Stimulated activated CD8-positive, alpha-beta memory T cell treated with anti-CD3 and anti-CD28 coated beads, Interleukin-7, amount 100 ng/mL, for 24 hours (primary cell): ENCODE data around the gene TP73.

Experiments
- DNase-seq: peaks from one replicate; pipeline ENCODE4 v3.0.0-alpha.2; 2020; ENCODE audit warnings: low read depth

Gene TP73

GRCh38 chr1:3653286-3653618 is 936 bp downstream of the TP73 start:
- DNase-seq = no peak

GRCh38 chr1:3654549-3655281 is 2.4 kb downstream of the TP73 start:
- DNase-seq = no peak

GRCh38 chr1:3656450-3657095 is 4.3 kb downstream of the TP73 start:
- no peak for DNase-seq

GRCh38 chr1:3657096-3657475 is 4.8 kb downstream of the TP73 start:
- no peak for DNase-seq

- no peak for DNase-seq
These were observed 5.4 kb downstream of the TP73 start for GRCh38 chr1:3657578-3658230.

GRCh38 chr1:3658231-3658615 is 5.9 kb downstream of the TP73 start:
- DNase-seq = no peak

- DNase-seq = no peak
These were observed 6.8 kb downstream of the TP73 start for GRCh38 chr1:3659093-3659492.

- DNase-seq = no peak
These were observed 8.4 kb downstream of the TP73 start for GRCh38 chr1:3660704-3661103.

GRCh38 chr1:3661631-3662030 is 9.3 kb downstream of the TP73 start:
- DNase-seq = no peak

GRCh38 chr1:3662080-3662671 is 9.9 kb downstream of the TP73 start:
- no peak for DNase-seq

GRCh38 chr1:3663999-3664699 is 11.8 kb downstream of the TP73 start:
- no peak for DNase-seq

- no peak for DNase-seq
These were observed 12.5 kb downstream of the TP73 start for GRCh38 chr1:3664700-3665375.

- no peak for DNase-seq
These were observed 15.8 kb downstream of the TP73 start for GRCh38 chr1:3668148-3668547.

- no peak for DNase-seq
These were observed 16.4 kb downstream of the TP73 start for GRCh38 chr1:3668585-3669300.

- DNase-seq = no peak
These were observed 17.1 kb downstream of the TP73 start for GRCh38 chr1:3669421-3669821.

GRCh38 chr1:3669971-3670431 is 17.7 kb downstream of the TP73 start:
- DNase-seq = no peak

GRCh38 chr1:3670823-3671265 is 18.5 kb downstream of the TP73 start:
- DNase-seq = no peak

GRCh38 chr1:3671371-3672180 is 19.3 kb downstream of the TP73 start:
- no peak for DNase-seq

GRCh38 chr1:3672231-3672970 is 20.1 kb downstream of the TP73 start:
- no peak for DNase-seq

GRCh38 chr1:3672971-3673361 is 20.6 kb downstream of the TP73 start:
- DNase-seq = no peak
